GM18526 (cell line): ENCODE measurements around the gene IL26.

Experiments used
- POLR2A ChIP-seq: IDR thresholded peaks from 3 replicates; pipeline ENCODE4 v1.6.1; 2011; ENCODE audit not compliant: insufficient read length; ENCODE audit errors: extremely low read depth

The IL26 gene

DNA sequence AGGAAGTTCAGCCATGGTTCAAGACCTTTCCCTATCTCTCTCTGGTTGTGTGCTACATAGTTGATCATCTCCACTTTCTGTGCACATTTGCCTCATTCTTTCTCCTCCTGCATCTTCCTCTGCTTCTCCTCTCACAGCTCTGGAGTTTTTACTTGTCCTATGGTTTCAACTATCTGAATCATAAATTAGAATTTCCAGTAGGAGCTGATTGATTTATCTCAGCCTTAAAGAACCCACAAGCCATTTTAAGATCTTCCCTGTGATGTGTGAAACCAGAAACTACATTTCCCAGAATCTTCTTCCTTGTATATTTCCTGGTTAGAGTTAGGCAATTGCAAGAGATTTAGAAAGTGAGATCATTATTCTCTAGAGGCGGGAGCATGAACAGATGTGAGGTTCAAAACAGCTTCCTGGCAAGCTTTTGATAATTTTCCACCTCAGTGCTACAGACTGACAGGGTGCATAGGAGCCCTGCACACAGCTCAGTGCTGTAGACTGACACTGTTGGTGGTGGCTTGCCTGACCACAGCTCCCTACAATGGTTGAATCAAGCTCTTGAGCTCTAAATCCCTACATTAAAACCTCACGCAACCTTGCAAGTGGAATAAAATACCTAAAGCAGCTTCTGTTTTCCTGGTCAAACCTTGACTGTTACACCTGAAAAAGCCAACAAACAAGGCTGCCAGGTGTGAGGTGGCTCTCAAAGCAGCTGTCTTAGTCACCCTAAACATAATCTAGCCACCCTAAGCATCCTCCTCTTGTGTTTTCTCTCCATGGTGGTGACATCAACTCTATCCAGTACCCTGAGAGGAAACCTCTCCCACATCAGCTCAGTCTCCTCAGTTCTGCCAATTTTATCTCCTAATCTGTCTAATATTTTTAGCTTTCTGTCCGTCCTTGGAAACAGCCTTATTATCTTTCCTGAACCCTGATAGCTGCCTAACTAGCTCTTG lies 44.5 kb downstream of the IL26 start:
- TF ChIP-seq POLR2A = no peak

DNA sequence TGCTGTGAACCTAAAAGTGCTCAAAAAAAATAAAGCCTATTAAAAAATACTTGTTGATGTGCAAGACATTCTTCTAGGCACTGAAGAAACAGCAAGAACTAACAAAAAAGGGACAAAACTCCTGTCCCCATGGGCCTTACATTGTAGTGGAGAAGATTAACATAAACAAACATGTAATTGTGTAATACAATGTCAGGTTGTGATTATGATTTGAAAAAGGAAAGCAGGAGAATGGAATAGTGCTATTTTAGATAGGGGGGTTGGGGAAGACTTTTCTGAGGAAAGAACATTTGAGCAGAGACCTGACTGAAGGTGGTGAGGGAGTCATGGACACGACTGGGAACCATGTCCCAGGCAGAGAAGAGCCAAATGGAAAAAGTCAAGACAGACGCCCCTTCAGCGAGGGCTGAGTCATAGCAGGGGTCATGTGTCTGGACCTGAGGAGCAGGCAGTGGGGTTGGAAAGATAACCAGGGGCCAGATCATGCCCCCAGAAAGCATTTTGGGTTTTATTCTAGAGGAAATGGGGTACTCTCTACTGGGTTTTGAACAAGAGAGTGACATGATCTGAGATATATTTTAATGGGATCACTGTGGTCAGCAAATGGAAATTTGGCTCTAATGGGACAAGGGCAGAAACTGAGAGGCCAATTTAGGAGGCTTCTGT lies 46.7 kb downstream of the IL26 start:
- TF ChIP-seq POLR2A = no peak

- TF ChIP-seq POLR2A = no peak
Observed at GRCh38 chr12:68178184-68178583, 47.4 kb downstream of the IL26 start.

DNA sequence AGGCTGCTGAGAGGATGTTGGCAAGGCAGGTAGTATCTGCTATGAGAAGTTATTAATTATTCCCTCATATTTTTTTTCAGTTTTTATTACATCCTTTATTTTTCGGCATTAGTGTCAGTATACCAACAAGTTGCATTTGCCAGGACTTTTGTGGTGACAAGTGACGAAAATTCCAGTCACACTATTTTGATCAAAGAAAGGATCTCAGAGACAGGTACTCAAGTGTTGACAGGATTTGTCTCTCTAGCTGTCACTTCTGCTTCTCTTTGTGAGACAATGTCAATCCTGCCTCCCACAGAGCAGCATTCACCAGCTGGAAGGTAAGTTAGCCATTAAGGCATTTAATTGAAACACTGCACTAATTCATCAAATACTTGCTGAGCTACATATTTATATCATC lies 48.0 kb downstream of the IL26 start:
- TF ChIP-seq POLR2A = no peak

GRCh38 chr12:68176257-68176656 lies 49.4 kb downstream of the IL26 start:
- TF ChIP-seq POLR2A = no peak

DNA sequence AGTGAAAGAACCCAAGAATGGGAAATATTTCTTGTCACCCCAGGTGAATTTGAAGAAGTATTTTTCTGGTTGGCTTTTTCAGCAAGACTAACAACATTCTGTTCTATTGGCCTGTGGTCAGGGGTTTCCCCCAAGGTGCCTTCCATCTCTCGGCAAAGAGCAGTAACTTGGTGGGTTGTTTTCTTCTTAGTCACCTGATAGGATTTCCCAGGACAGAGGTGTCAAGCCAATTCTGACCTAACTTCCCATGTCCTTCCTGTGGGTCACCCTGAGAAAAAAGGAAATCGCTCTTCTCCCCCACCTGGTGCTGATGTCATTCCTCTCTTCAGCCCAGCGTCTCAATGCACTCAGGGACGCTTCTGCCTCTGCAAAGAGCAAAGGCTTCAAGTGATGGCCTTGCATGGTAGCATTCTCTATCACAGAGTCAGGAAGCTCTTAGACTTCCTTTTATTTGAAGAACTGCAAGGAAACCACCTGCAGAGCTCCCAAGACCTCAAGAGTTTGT lies 50.0 kb downstream of the IL26 start:
- TF ChIP-seq POLR2A = no peak

DNA sequence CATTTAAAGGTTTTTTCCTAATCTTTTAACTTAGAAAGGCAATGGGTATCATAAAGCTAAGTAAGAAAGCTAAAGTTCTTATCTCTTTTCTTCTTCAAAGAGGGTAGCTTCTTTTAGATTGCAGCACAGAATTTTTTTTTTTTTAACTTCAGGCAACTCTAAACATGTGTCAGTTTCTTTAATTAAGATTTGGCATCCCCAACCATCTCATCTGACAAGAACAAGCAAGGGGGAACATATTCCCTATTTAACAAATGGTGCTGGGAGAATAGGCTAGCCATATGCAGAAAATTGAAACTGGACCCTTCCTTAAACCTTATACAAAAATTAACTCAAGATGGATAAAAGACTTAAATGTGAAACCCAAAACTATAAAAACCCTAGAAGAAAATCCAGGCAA lies 51.8 kb downstream of the IL26 start:
- no peak for TF ChIP-seq POLR2A

DNA sequence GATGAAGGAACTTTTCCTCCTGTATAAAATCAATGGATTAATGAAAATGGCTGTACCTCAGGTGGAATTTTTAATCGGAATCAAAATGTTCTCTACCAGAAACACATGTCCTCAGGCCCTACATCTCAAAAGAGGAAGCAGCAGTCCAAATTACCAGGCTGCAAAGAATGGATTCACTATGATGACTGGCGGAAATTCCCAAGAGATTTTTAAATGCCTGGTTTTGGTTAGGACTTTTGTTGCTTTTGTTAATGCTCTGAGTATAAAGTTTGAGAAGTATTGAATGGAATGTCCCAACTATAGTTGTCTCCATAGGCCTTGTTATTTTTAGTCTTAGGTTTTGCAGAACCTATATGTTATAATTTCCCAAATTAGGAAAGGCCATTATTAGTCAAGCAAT lies 54.9 kb downstream of the IL26 start:
- no peak for TF ChIP-seq POLR2A

DNA sequence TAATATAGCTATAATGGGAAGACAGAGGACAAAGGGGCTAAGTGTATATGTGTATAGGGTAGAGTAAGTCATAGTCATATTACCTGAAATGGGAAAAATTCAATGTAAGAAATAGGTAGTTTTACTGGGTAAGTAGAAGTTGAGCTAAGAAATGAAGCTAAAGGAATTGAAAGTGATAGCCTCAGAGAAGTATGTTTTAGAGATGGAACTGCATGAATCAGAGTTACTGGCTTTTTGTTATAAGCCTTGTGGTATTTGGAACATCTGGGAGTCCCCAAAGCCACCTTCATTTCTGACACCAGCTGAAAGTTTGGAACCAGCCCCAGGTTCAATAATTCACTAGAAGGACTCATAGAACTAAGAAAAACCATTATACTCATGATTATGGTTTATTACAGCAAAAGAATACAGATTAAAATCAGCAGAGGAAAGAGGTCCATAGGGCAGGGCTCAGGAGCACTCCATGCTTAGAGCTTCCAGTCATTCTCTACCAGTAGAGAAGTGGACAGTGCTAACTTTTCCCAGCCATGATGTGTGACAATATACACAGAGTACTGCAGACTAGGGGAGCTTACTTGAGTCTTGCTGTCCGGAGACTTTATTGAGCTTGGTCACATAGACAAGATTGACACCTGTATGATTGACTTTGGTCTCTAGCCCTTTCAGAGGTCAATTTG lies 56.3 kb downstream of the IL26 start:
- TF ChIP-seq POLR2A = no peak

DNA sequence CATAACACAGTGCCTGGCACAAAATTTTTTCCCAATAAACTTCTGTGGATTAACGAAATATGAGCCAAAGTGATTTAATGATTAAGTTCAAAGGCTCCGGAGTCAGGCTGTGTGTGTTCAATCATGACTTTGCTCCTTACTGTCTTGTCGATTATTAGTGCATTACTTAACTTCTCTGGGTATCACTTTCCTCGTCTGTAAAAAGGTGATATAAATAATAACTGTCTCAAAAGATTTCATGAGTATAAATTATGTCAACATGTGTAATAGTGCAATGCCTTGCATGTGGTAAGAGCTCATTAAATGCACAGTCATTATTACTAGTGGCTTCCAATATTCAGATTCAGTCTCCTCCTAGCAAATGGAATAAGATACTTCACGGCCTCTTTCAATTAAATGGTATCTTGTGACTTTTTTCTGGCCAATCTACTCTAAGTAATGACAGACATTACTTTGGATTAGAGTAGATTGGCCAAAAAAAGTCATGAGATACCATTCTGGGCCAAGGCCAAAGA lies 59.2 kb downstream of the IL26 start:
- TF ChIP-seq POLR2A = no peak

- TF ChIP-seq POLR2A = no peak
Observed at GRCh38 chr12:68163560-68164081, 62.0 kb downstream of the IL26 start.

- no peak for TF ChIP-seq POLR2A
Observed at GRCh38 chr12:68162374-68162773, 63.2 kb downstream of the IL26 start.

DNA sequence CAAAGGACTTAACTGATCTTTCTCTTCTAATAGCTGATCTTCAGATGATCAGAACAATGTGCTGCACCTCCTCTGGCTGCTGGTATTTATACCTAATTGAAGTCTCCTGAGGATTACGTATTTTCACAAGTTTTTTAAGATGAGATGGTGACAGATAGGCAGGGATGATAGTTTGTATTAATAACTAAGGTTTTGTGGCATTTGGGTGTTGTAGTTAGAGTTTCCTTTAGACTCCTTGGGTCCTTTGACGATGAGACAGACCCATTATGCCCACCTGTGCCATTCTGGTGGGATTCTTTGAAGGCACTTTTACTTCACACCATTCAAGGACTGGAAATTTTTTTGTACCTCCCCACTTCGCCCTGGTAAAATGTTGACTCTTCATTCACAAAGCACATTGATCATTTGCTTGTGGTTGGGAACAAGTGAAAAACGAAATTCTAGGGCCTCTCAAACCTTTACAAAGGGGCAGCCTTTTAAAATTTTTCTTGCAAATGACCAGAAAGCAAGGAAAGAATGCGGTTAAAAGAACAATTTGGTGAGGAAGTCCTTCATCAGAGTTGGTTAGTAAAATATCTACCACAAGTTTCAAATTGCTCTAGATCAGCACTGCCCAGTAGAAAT lies 65.8 kb downstream of the IL26 start, which contains the start of gene IFNG:
TSS of gene IFNG (minus strand) at position 60 of the 624 bp plus-strand sequence. CDS start 125 bp downstream, outside the sequence.
- TF ChIP-seq POLR2A = no peak

DNA sequence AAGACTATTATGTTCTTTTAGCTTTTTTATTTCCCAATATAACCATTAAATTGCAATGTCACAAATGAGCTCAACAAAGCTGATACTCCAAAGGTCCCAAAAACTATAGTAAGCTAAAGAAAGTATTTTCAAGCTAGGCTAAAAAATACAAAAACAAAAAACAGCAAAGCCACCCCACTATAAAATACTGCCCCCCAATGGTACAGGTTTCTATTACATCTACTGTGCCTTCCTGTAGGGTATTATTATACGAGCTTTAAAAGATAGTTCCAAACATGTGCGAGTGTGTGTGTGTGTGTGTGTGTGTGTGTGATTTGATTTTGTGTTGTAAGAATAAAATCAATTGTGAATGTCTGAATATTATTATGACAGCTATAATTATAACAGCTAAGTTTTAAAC lies 67.2 kb downstream of the IL26 start:
- no peak for TF ChIP-seq POLR2A

DNA sequence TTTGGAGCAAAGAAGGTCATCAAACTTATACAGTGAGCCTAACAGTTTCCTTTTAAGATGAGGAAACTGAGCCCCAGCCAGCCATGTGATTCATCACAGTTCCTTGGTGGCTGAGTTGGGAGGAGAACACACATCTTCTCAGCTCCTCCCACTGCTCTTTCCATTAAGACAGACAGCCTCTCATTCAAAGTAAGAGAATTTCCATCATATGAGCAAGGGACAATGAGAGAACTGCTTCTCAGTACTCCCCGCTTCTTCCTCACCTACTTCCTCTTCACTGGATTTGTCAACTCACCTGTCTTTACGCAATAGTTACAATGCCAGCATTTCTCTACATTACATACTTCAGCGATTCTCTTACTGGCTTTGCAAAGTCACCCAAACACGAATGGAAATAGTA lies 68.2 kb downstream of the IL26 start:
- no peak for TF ChIP-seq POLR2A

DNA sequence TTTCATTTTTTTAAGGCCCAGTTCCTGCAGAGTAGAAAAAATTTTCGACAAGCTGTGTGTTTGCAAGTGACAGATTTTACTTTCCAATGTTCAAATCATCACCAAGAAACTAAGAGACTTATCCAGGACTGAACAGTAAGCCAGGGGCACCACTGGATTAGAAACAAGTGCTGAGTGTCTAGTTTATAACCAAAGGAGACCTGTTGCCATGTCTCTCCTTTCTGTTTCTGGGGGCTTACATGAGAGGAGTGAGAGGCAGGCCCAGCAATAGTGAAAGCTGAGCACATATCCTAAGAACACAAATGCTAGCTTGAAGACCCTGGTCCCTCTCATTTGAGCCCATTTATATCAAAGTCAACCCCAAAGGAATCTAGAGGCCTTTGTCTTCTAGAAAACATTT lies 69.0 kb downstream of the IL26 start:
- no peak for TF ChIP-seq POLR2A
